Measurements from ENCODE around the gene FAM131B.

The FAM131B gene

GRCh38 chr7:143391462-143392404 is 29.2 kb upstream of the FAM131B start:
- TF ChIP-seq Cebpa-rat (IDR thresholded peaks at IDR 0.05) = no peak
- no peaks in the 10 kb centered on the region for H3K27me3 ChIP-seq
- H3K4me1 ChIP-seq = peaks cover 26 to 91% (median 56%) of the 10 kb centered on the region in 10 experiments
- H3K4me2 ChIP-seq = peak overlapping the region in 2 of 11 experiments; percentile 26 to 100; a peak in 6 of 22 replicates
- H3K9me3 ChIP-seq (replicated peaks in 1 of 11) = no peaks in the 10 kb centered on the region
- H3K36me3 ChIP-seq = peaks cover 47 to 69% (median 63%) of the 10 kb centered on the region in 11 experiments
- H4K20me1 ChIP-seq = peaks cover 13 to 99% (median 75%) of the 10 kb centered on the region in 11 experiments; a peak in 21 of 22 replicates
- H3K27ac ChIP-seq = peak overlapping the region in 3 of 11 experiments; percentile 1 to 25 (median 25); a peak in 3 of 22 replicates
- no peak overlapping the region for H3K4me3 ChIP-seq
- 0 out of 22 replicates have a peak overlapping the region, but pooled peaks of 1 of the 11 experiments have one; percentile 17 for H3K9ac ChIP-seq

GRCh38 chr7:143390773-143391317 is 28.3 kb upstream of the FAM131B start:
- H3K27me3 ChIP-seq = no peaks in the 10 kb centered on the region
- peaks cover 47 to 78% (median 67%) of the 10 kb centered on the region in 11 experiments for H3K36me3 ChIP-seq
- no peak overlapping the region; a peak in 1 of 22 replicates for H3K27ac ChIP-seq
- H4K20me1 ChIP-seq = peaks cover 22 to 100% (median 84%) of the 10 kb centered on the region in 11 experiments; a peak in 21 of 22 replicates
- no peak for TF ChIP-seq Cebpa-rat (IDR thresholded peaks at IDR 0.05)
- no peaks in the 10 kb centered on the region for H3K9me3 ChIP-seq (replicated peaks in 1 of 11)
- H3K4me1 ChIP-seq = peaks cover 31 to 97% (median 62%) of the 10 kb centered on the region in 10 experiments
- H3K4me3 ChIP-seq = no peak overlapping the region
- 0 out of 22 replicates have a peak overlapping the region, but pooled peaks of 1 of the 11 experiments have one; percentile 17 for H3K9ac ChIP-seq
- peak overlapping the region in 5 of 11 experiments; percentile 14 to 100 (median 99); a peak in 8 of 22 replicates for H3K4me2 ChIP-seq

GRCh38 chr7:143390104-143390772 is 27.7 kb upstream of the FAM131B start:
- Histone ChIP-seq H3K4me3 (no peak overlapping the region), H3K4me1 (peaks cover 31 to 97% (median 63%) of the 10 kb centered on the region in 10 experiments), H3K9me3 (replicated peaks in 1 of 11) (no peaks in the 10 kb centered on the region), H3K36me3 (peaks cover 47 to 84% (median 73%) of the 10 kb centered on the region in 11 experiments), H3K27ac (no peak overlapping the region), H3K4me2 (peak overlapping the region in 5 of 11 experiments; percentile 35 to 100 (median 99); a peak in 10 of 22 replicates), H3K27me3 (no peaks in the 10 kb centered on the region), H4K20me1 (peaks cover 22 to 100% (median 90%) of the 10 kb centered on the region in 11 experiments; a peak in 21 of 22 replicates), H3K9ac (0 out of 22 replicates have a peak overlapping the region, but pooled peaks of 2 of the 11 experiments have one; percentile 3 to 34)
- TF ChIP-seq Cebpa-rat (IDR thresholded peaks at IDR 0.05) = no peak

DNA sequence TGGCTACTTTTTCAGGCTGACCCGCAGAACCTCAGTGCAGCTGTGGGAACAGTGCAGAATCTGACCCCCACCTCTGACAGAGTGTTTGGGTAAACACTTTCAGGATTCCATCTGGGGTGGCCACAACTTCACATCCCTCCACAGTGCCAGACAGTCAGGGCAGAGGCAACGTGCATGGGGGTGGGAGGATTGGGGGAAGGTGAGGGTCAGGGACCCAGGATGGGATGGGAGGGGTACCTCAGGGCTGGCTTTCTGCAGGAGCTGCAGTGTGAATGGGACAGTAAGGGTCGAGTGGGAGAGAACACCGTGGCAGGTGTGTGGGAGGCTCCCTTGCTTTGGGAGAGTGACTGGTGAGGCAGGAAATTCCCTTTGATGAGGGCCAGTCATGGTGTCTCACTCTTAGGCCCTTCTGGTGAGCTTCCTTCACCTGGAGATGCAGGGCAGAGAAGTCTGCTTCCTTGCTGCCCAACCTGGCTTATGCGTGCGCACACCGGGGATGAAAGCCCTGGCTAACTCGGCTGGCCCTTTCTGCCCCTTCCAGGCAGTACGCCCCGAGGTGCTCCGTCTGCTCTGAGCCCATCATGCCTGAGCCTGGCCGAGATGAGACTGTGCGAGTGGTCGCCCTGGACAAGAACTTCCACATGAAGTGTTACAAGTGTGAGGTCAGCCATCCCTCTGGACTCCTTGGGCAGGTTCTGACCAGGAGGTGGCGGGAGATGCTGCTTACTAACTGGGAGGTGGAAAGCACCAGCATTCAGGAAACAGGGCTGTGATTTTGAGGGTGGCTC is 27.0 kb upstream of the FAM131B start:
- peak overlapping the region in 3 of 11 experiments; percentile 3 to 60 (median 53); a peak in 4 of 22 replicates for H3K9ac ChIP-seq
- H3K4me3 ChIP-seq = no peak overlapping the region
- peak overlapping the region in 5 of 11 experiments; percentile 35 to 100 (median 99); a peak in 10 of 22 replicates for H3K4me2 ChIP-seq
- H3K9me3 ChIP-seq (replicated peaks in 1 of 11) = no peaks in the 10 kb centered on the region
- TF ChIP-seq Cebpa-rat (IDR thresholded peaks at IDR 0.05) = no peak
- H3K4me1 ChIP-seq = peaks cover 32 to 95% (median 62%) of the 10 kb centered on the region in 10 experiments
- H3K27me3 ChIP-seq = no peaks in the 10 kb centered on the region
- peaks cover 30 to 100% (median 96%) of the 10 kb centered on the region in 11 experiments; a peak in 21 of 22 replicates for H4K20me1 ChIP-seq
- H3K27ac ChIP-seq = peak overlapping the region in 2 of 11 experiments; percentile 17 to 29; a peak in 2 of 22 replicates
- H3K36me3 ChIP-seq = peaks cover 47 to 91% (median 80%) of the 10 kb centered on the region in 11 experiments

DNA sequence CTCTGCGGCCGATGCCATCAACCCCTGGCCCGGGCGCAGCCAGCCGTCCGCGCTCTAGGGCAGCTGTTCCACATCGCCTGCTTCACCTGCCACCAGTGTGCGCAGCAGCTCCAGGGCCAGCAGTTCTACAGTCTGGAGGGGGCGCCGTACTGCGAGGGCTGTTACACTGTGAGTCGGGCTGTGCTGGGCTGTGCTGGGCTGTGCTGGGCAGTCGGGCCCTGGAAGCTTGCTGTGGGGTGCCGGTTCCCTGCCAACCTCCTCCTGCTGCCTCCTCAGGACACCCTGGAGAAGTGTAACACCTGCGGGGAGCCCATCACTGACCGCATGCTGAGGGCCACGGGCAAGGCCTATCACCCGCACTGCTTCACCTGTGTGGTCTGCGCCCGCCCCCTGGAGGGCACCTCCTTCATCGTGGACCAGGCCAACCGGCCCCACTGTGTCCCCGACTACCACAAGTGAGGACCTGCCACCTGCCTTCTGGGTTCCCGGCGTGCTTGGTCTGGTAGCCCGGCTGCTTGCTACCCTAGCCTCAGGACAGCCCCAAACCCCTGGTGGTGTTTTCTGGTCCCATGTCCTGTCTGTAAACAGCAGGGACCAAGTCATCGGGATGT is 26.1 kb upstream of the FAM131B start:
- H3K4me1 ChIP-seq = peaks cover 41 to 92% (median 64%) of the 10 kb centered on the region in 10 experiments
- peak overlapping the region in 2 of 10 experiments; percentile 18 to 99; a peak in 1 of 20 replicates for H3K4me3 ChIP-seq
- H3K27me3 ChIP-seq = no peaks in the 10 kb centered on the region
- no peaks in the 10 kb centered on the region for H3K9me3 ChIP-seq (replicated peaks in 1 of 11)
- peaks cover 47 to 100% (median 89%) of the 10 kb centered on the region in 11 experiments for H3K36me3 ChIP-seq
- H3K4me2 ChIP-seq = peak overlapping the region in 5 of 11 experiments; percentile 98 to 100 (median 99); a peak in 9 of 22 replicates
- H4K20me1 ChIP-seq = peaks cover 34 to 100% (median 95%) of the 10 kb centered on the region in 11 experiments; a peak in 21 of 22 replicates
- H3K27ac ChIP-seq = peak overlapping the region in 1 of 11 experiments; percentile 29; a peak in 2 of 22 replicates
- peak overlapping the region in 3 of 11 experiments; percentile 30 to 60 (median 53); a peak in 5 of 22 replicates for H3K9ac ChIP-seq
- no peak for TF ChIP-seq Cebpa-rat (IDR thresholded peaks at IDR 0.05)

- Histone ChIP-seq H3K9ac (peak overlapping the region in 4 of 11 experiments; percentile 25 to 65 (median 45); a peak in 3 of 22 replicates), H3K9me3 (replicated peaks in 1 of 11) (no peaks in the 10 kb centered on the region), H3K27me3 (no peaks in the 10 kb centered on the region), H3K27ac (no peak overlapping the region; a peak in 2 of 22 replicates), H3K36me3 (peaks cover 47 to 100% (median 93%) of the 10 kb centered on the region in 11 experiments), H4K20me1 (peaks cover 34 to 100% (median 93%) of the 10 kb centered on the region in 11 experiments; a peak in 21 of 22 replicates), H3K4me1 (peaks cover 46 to 92% (median 61%) of the 10 kb centered on the region in 10 experiments), H3K4me3 (peak overlapping the region in 2 of 10 experiments; percentile 33 to 99; a peak in 4 of 20 replicates), H3K4me2 (peak overlapping the region in 6 of 11 experiments; percentile 95 to 100 (median 99); a peak in 9 of 22 replicates)
- no peak for TF ChIP-seq Cebpa-rat (IDR thresholded peaks at IDR 0.05)
These were observed 25.5 kb upstream of the FAM131B start for GRCh38 chr7:143388051-143388450.
